SK-N-MC (cell line): ENCODE results near the gene CFD.

Experiments used
- EZH2 ChIP-seq: fragments of 200-600 bp; sonication (generic); IDR thresholded peaks from one replicate; pipeline ENCODE4 v1.6.1; 2017; ENCODE audit warnings: antibody characterized with exemption
- FOXP2 ChIP-seq: optimal IDR thresholded peaks from 2 replicates; pipeline ENCODE3; 2011; ENCODE audit warnings: mild to moderate bottlenecking, moderate library complexity; ENCODE audit not compliant: insufficient read depth; ENCODE audit errors: extremely low read length, control extremely low read depth
- POLR2AphosphoS5 ChIP-seq: IDR thresholded peaks from 2 replicates; pipeline ENCODE4 v1.6.1; 2012; ENCODE audit warnings: mild to moderate bottlenecking, low read depth, low read length, borderline replicate concordance

DNA sequence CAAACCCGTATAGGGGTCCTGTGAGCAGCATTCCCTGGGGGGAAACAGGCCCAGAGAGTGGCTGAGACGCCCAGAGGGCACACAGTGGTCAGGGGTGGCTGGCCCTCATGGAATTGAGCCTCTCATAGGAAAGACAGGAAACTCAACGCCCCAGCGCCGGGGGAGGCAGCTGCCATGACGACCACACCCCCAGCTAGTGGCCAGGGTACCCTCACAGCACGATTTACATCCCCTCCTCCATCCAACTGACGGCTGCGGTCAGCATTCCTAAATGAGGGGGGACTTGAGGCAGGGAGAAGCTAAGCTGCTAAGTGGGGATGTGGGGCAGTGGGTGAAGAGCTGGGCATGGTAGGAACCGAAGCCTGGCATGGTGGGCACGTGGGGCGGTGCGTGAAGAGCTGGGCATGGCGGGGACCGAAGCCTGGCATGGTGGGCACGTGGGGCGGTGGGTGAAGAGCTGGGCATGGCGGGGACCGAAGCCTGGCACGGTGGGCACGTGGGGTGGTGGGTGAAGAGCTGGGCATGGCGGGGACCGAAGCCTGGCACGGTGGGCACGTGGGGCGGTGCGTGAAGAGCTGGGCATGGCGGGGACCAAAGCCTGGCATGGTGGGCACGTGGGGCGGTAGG, 23.5 kb downstream of the CFD start:
- TF ChIP-seq EZH2 (no peak), POLR2AphosphoS5 (no peak), FOXP2 (no peak)
